ENCODE measurements around the gene SAYSD1. TPM values are rescaled to one million over a fixed set of nuclear protein-coding genes. Genes with fewer than 3 reads are reported as not detected.

The SAYSD1 gene
- total RNA-seq, 1 experiment from 2014 or later: 12.2 TPM

DNA sequence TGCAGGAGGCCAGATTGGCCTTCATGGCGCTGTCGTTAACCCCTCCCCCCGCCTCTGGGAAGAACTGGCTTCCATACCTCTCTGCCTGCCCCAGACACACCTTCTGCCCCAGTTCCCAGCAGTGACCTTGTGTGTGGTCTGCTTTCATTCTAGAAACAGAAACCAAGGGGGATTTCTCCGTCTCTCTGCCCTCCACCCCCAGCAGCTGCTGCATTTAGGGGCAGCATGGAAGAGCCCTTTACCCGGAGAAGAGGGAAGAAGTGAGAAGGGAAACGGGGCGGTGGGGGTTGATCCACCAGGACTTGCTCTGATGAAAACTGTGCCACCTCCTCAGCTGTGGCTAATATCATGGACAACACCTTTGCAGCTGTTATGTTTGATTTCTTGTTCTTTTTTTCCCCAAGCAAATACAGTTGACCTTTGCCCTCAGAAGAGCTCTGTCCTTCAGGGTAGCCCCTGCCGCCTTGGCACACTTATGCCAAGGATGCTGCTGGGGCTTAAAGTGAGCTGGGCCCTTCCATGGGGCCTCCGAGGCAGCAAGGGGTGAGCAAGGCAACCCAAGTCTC is 60.3 kb downstream of the SAYSD1 start:
- H3K79me2 ChIP-seq (ENCODE audit: low read length): no peaks in the 10 kb centered on the region
- ChIA-PET POLR2A (ENCODE audit: unreplicated experiment) (no interaction called here), CTCF (no interaction called here)
- H3K36me3 ChIP-seq (ENCODE audit: low read depth, low read length): no peaks in the 10 kb centered on the region
- peaks cover 9% of the 10 kb centered on the region; the same call in 1 of the 2 replicates for H3K4me1 ChIP-seq (ENCODE audit: insufficient read depth, low read length)
- no peak overlapping the region for H3K4me3 ChIP-seq (ENCODE audit: low read length)
- no TSS peak for BruUV-seq (replicated peaks)
- H2AFZ ChIP-seq (ENCODE audit: low read length): no peak overlapping the region
- H3K9ac ChIP-seq (ENCODE audit: low read length): no peak overlapping the region
- no peaks in the 10 kb centered on the region for H3F3A ChIP-seq (ENCODE audit: low read length, unreplicated experiment)
- H3K9me3 ChIP-seq (ENCODE audit: low read length): no peaks in the 10 kb centered on the region
- H3K27me3 ChIP-seq (ENCODE audit: low read length): peaks cover 15% of the 10 kb centered on the region
- no peaks in the 10 kb centered on the region for H4K20me1 ChIP-seq (ENCODE audit: low read length)
- intact Hi-C loops (cut with micrococcal nuclease): no loop called here
- H3K9me2 ChIP-seq (replicated peaks; ENCODE audit: low read length): no peaks in the 10 kb centered on the region
- H3K4me2 ChIP-seq (ENCODE audit: low read length): no peak overlapping the region
- H3K27ac ChIP-seq (ENCODE audit: low read length): no peak overlapping the region
- ATAC-seq (no peak), DNase-seq (no peak)
- no peak for TF ChIP-seq EZH2 (IDR thresholded peaks at IDR 0.05; ENCODE audit: low read length, unreplicated experiment)
- no peak for TF ChIP-seq EZH2phosphoT487 (IDR thresholded peaks at IDR 0.05; ENCODE audit: borderline replicate concordance, low read length)
- TF ChIP-seq CTCF (conservative IDR thresholded peaks at IDR 0.05; ENCODE audit: low read depth, low read length): no peak

Other genes starting within 250 kb of the SAYSD1 start
- not detected in 2 replicates for gene GLP1R, start 66.4 kb downstream of the SAYSD1 start, total RNA-seq (2014; rRNA removed)
- 3.2 and 3.5 TPM in 2 replicates for gene KCNK5, start 114.3 kb upstream of the SAYSD1 start, total RNA-seq (2014; rRNA removed)
- gene KCNK17, start 199.2 kb upstream of the SAYSD1 start, total RNA-seq (2014; rRNA removed): not detected in 2 replicates
- not detected in 2 replicates for gene KCNK16, start 207.5 kb upstream of the SAYSD1 start, total RNA-seq (2014; rRNA removed)